Measurements from ENCODE around the gene SELENOO. TPM values are rescaled to one million over a fixed set of nuclear protein-coding genes. Genes with fewer than 3 reads are reported as not detected.

SELENOO gene
- total RNA-seq, 1 experiment from 2014 or later = 9.4 TPM

- DNase-seq (ENCODE audit: low read depth) = no peak
Measured at GRCh38 chr22:50173311-50173982, 27.4 kb upstream of the SELENOO start.

GRCh38 chr22:50173983-50174355 lies 26.8 kb upstream of the SELENOO start:
- no peak for DNase-seq (ENCODE audit: low read depth)

- DNase-seq (ENCODE audit: low read depth) = no peak
Measured at GRCh38 chr22:50174382-50175190, 26.2 kb upstream of the SELENOO start.

DNA sequence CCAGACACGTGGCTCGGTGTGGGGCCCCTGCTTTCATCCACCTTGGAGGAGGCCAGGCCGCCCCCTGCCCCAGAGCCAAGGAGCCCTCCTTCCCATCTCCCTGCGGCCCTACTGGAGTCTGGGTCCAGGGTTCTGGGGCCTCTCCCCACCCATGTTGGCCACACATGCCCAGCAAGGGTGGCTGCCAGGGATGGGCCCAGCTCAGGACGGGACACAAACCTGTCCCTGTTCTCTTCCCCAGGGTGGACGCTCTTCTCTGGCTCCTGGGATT lies 25.7 kb upstream of the SELENOO start:
- no peak for DNase-seq (ENCODE audit: low read depth)

GRCh38 chr22:50175921-50176849 lies 24.6 kb upstream of the SELENOO start:
- DNase-seq (ENCODE audit: low read depth) = no peak

DNA sequence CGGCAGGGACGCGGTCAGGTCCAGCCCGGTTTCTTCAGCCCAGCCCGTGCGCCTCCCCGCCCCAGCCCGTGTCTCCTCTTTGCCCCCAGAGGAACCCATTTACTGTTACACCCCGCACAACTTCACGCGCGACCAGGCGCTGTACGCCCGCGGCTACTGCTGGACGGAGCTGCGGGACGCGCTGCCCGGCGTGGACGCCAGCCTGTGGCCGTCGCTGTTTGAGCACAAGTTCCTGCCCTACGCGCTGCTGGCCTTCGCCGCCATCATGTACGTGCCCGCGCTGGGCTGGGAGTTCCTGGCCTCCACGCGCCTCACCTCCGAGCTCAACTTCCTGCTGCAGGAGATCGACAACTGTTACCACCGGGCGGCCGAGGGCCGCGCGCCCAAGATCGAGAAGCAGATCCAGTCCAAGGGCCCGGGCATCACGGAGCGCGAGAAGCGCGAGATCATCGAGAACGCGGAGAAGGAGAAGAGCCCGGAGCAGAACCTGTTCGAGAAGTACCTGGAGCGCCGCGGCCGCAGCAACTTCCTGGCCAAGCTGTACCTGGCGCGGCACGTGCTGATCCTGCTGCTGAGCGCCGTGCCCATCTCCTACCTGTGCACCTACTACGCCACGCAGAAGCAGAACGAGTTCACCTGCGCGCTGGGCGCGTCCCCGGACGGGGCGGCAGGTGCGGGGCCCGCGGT lies 23.8 kb upstream of the SELENOO start:
- no peak for DNase-seq (ENCODE audit: low read depth)

DNA sequence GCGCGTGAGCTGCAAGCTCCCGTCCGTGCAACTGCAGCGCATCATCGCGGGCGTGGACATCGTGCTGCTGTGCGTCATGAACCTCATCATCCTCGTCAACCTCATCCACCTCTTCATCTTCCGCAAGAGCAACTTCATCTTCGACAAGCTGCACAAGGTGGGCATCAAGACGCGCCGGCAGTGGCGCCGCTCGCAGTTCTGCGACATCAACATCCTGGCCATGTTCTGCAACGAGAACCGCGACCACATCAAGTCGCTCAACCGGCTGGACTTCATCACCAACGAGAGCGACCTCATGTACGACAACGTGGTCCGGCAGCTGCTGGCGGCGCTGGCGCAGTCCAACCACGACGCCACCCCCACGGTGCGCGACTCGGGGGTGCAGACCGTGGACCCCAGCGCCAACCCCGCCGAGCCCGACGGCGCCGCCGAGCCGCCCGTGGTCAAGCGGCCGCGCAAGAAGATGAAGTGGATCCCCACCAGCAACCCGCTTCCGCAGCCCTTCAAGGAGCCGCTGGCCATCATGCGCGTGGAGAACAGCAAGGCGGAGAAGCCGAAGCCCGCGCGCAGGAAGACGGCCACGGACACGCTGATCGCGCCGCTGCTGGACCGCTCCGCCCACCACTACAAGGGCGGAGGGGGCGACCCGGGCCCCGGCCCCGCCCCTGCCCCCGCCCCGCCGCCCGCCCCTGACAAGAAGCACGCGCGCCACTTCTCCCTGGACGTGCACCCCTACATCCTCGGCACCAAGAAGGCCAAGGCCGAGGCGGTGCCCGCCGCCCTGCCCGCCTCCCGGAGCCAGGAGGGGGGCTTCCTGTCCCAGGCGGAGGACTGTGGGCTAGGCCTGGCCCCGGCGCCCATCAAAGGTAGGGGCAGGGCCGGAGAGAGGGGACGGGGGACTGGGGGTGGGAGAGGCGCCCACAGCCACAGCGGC lies 23.0 kb upstream of the SELENOO start:
- DNase-seq (ENCODE audit: low read depth) = no peak

- DNase-seq (ENCODE audit: low read depth) = no peak
Measured at GRCh38 chr22:50178471-50178864, 22.3 kb upstream of the SELENOO start.

DNA sequence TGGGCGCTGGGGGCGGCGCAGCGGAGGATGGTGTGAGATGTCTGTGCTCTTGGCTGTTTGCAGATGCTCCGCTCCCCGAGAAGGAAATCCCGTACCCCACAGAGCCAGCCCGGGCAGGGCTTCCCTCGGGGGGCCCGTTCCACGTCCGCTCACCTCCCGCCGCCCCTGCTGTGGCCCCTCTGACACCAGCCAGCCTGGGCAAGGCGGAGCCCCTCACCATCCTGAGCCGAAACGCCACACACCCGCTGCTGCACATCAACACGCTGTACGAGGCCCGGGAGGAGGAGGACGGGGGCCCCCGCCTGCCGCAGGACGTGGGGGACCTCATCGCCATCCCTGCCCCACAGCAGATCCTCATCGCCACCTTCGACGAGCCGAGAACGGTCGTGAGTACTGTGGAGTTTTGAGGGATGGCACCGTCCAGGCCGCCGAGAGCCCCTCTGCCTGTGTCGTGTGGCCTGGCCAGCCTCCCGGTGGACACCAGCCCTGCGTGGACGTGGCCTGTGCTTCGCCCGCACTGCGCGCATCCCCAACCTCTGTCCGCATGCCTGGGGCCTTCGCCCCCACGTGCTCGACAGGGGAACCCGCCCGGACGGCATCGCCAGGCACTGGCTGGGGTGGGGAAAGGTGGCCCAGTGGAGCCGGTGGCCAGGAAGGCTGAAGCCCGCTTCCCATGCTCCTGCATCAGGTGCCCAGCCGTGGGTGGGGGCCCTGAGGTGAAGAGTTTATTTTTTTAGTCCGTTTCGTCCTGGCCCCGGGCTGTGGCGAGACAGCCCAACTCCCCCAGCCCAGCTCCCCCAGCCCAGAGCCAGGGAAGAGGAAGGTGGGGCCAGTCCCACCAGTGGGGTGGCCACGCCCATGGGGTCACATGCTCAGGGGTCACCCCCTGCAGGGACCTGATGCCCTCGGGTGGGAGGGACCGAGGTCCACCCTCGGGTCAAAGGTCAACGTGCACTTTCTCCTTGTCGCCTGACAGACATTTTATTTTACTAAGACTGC lies 21.6 kb upstream of the SELENOO start:
- DNase-seq (ENCODE audit: low read depth) = no peak

DNA sequence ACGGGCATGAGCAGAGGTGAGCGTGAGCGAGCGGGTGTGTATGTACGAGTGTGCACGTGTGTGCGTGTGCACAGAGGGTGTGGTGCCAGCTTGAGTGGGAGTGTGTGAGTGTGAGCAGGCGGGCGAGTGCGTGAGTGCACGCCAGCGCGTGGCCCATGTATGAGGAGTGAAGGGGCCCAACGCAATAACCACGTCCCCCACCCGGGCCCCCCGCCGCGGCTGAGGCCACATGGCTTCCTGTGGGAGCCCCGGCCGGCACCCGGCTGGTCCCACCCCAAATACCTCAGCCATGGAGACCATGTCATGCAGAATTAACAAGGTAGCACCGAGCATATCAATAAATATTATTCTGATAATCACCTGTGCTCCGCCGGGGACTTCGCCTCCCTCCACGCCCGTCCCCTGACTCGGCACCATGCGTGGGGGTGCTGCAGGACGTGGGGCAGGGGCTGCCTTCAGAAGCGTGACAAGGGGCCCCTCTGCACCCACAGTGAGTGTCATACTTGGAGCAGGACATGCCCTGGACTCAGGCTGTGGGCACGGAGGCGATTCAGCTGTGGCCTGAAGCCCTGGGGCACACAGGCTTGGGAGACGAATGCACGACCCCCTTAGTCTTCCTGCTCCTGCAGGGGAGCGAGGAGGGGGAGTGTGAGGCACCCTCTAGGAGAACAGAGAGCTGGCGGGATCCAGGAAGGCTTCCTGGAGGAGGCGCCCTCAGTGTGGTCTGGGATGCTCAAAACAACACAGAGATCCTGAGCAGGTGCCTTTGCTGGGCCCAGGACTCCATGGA lies 20.7 kb upstream of the SELENOO start:
- DNase-seq (ENCODE audit: low read depth) = no peak

GRCh38 chr22:50180727-50181521 lies 19.9 kb upstream of the SELENOO start:
- DNase-seq (ENCODE audit: low read depth) = no peak

GRCh38 chr22:50182176-50183081 lies 18.4 kb upstream of the SELENOO start:
- DNase-seq (ENCODE audit: low read depth) = no peak

GRCh38 chr22:50183141-50183971 lies 17.5 kb upstream of the SELENOO start:
- DNase-seq (ENCODE audit: low read depth) = no peak

- peak; percentile 61 for DNase-seq (ENCODE audit: low read depth)
Measured at GRCh38 chr22:50184004-50184901, 16.6 kb upstream of the SELENOO start.

- DNase-seq (ENCODE audit: low read depth) = no peak
Measured at GRCh38 chr22:50184902-50185374, 15.9 kb upstream of the SELENOO start.
